Measurements from ENCODE around the gene DPP10.

- TF ChIP-seq TAF1 (IDR thresholded peaks at IDR 0.05; ENCODE audit: low read depth) (no peak), CEBPB (IDR thresholded peaks at IDR 0.05) (no peak), EP300 (IDR thresholded peaks at IDR 0.05; ENCODE audit: borderline replicate concordance) (no peak), YY1 (IDR thresholded peaks at IDR 0.05; ENCODE audit: low read depth) (no peak)
Measured at GRCh38 chr2:114499101-114499500, 56.7 kb downstream of the DPP10 start.

All from Ishikawa (cell line).